Skeletal muscle tissue (tissue), 4 donors: ENCODE measurements around the gene JKAMP. TPM values are rescaled to one million over a fixed set of nuclear protein-coding genes. Genes with fewer than 3 reads are reported as not detected.
"Not testable (repeated sequence)": the region's sequence is repeated elsewhere in the genome, so short reads cannot be mapped to it uniquely, and the experiment has no call there.

Source experiments
- H3K27ac ChIP-seq: one replicate; pipeline ENCODE4 v1.7.0; 2013; ENCODE audit warnings: mild to moderate bottlenecking, low read depth, low read length, inconsistent platforms
- H3K27me3 ChIP-seq, 3 donors: one replicate each; pipeline ENCODE4 v1.7.0; 2013; ENCODE audit warnings: low read length in 3 of 3; ENCODE audit not compliant: control insufficient read depth in 3 of 3, insufficient read depth in 3 of 3
- H3K36me3 ChIP-seq, 3 donors: one replicate each; pipeline ENCODE4 v1.7.0; 2013; ENCODE audit warnings: low read length in 3 of 3; ENCODE audit not compliant: control insufficient read depth in 3 of 3, insufficient read depth in 3 of 3
- H3K4me1 ChIP-seq, 3 donors: one replicate each; pipeline ENCODE4 v1.7.0; 2013; ENCODE audit warnings: low read length in 3 of 3, mild to moderate bottlenecking in 3 of 3; ENCODE audit not compliant: control insufficient read depth in 3 of 3, insufficient read depth in 3 of 3
- H3K4me3 ChIP-seq, 3 donors: one replicate each; pipeline ENCODE4 v1.7.0; 2013; ENCODE audit warnings: low read length in 3 of 3
- H3K9ac ChIP-seq, 3 donors: one replicate each; pipeline ENCODE4 v1.7.0; 2013; ENCODE audit warnings: low read length in 3 of 3, mild to moderate bottlenecking in 3 of 3, moderate library complexity in 2 of 3, low read depth in 1 of 3
- H3K9me3 ChIP-seq, 3 donors: one replicate each; pipeline ENCODE4 v1.7.0; 2013; ENCODE audit warnings: low read length in 3 of 3; ENCODE audit not compliant: control insufficient read depth in 3 of 3
- total RNA-seq: library from RNA; depleted of rRNA; stranded (reverse); fragments of >200 nt; gene quantifications from one replicate; pipeline ENCODE4 v1.2.3, GENCODE V29; 2014
- donor health status: Osteomylitis.

JKAMP gene, protein sequence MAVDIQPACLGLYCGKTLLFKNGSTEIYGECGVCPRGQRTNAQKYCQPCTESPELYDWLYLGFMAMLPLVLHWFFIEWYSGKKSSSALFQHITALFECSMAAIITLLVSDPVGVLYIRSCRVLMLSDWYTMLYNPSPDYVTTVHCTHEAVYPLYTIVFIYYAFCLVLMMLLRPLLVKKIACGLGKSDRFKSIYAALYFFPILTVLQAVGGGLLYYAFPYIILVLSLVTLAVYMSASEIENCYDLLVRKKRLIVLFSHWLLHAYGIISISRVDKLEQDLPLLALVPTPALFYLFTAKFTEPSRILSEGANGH
- 48.5 TPM for total RNA-seq

DNA sequence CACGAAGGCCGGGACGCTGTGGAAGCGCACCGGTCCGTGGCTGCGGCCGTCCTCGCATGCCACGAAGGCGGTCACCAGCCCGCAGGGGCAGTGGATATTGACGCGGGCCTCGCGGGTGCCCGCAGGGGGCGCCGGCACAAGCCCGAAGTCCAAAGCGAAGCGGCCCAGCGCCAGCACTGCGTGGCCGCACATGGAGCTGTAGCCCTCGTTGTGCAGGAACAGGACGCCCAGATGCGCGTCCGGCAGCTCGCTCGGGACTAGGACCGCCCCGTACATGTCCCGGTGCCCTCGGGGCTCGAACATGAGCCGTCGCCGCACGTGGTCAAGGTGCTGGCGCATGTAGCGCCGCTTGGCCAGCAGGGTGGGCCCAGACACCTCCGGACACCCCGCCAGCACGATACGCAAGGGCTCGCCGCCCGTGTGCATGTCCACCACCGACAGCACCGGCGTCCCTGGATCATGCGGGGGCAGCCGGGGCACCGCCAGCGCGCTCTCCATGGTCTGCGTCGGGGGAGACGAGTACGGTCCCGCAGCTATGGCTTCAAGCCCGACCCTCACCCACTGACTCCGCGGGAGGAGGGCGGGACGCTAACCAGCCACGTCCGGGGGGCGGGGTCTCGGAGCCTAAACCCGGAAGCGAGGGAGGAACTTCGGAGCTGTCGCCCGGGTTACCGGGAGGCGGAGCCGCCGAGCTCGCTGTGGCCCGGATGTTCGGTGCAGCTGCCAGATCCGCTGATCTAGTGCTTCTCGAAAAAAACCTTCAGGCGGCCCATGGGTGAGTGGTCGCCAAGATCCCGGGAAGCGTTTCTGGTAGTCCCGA lies at the start of gene JKAMP, which contains the start of gene L3HYPDH:
Gene JKAMP, plus strand, starts transcription at position 699 of the 820 bp plus-strand sequence. Its CDS starts 73 bp downstream, at position 772.
Gene L3HYPDH, minus strand, starts transcription at position 590 of the 820 bp plus-strand sequence. Its CDS starts 92 bp downstream, at position 498.
- H3K36me3 ChIP-seq, result peaks cover 6 to 11% (median 9%) of the 10 kb centered on the region in 3 donors
- H3K4me3 ChIP-seq, result peak within 1 kb of the TSS; percentile 85 to 97 (median 95)
- H3K9me3 ChIP-seq, result no peaks in the 10 kb centered on the region
- peak within 1 kb of the TSS; percentile 89 for H3K27ac ChIP-seq
- peaks cover 17 to 37% (median 28%) of the 10 kb centered on the region in 3 donors for H3K4me1 ChIP-seq
- peak within 1 kb of the TSS; percentile 90 to 94 (median 92) for H3K9ac ChIP-seq
- no peaks in the 10 kb centered on the region for H3K27me3 ChIP-seq

DNA sequence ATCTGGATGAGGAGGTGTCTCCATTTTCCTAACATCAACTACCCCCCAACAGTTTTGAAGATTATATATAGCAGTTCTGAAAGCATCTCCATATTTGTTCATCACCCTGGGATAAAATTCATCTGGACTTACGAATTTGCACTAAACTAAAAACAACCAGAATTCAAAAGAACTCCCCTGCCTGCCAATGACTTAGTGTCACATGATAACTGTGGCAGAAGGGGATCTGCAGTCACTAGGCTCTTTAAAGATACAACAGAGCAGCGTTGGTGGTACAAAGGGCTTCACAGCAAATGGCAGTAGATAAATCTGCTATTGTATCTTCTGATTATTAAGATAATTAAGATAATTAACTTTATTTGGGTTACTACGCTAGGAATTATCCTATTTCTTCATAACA lies 49.2 kb upstream of the JKAMP start:
- no peak overlapping the region for H3K27ac ChIP-seq
- H3K9me3 ChIP-seq, result no peaks in the 10 kb centered on the region
- no peak overlapping the region for H3K9ac ChIP-seq
- H3K4me3 ChIP-seq, result no peak overlapping the region
- no peaks in the 10 kb centered on the region for H3K36me3 ChIP-seq
- H3K4me1 ChIP-seq, result no peaks in the 10 kb centered on the region
- H3K27me3 ChIP-seq, result no peaks in the 10 kb centered on the region

DNA sequence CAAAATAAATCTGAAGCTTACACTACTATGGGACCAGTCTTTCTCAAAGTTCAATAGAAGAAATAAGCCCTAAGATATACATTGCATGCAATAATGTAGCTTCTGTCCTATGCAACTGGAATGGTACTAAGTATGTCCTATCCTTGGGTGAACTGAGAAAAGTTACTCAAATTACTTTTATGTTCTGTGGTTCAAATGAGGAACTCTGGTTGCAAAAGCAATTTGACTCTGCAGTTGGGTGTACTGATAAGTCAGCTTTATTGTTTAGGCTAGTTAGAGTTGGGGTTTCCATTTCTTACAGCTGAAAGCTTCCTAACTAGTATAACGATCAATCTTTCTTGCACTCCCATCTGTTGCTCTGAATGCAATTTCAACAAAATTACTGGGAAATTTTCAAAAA lies 48.3 kb upstream of the JKAMP start:
- Histone ChIP-seq H3K27me3 (no peaks in the 10 kb centered on the region), H3K9ac (no peak overlapping the region), H3K9me3 (no peaks in the 10 kb centered on the region), H3K4me1 (no peaks in the 10 kb centered on the region), H3K36me3 (no peaks in the 10 kb centered on the region), H3K4me3 (no peak overlapping the region), H3K27ac (no peak overlapping the region)

DNA sequence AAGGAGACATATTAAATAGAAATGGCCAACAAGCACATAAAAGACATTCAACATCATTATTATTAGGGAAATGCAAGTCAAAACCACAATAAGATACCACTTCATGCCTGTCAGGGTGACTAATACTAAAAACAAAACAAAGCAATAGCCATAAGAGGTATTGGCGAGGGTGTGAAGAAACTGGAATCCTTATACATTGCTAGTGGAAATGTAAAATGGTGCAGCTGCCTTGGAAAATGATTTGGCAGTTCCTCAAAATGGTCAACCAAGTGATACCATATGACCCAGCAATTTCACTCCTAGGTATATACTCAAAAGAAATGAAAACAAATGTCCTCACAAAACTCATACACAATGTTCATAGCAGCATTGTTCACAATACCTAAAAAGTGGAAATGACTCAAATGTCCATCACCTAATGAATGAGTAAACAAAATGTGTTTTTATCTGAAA lies 46.1 kb upstream of the JKAMP start:
- H3K4me1 ChIP-seq, result no peaks in the 10 kb centered on the region
- no peaks in the 10 kb centered on the region for H3K27me3 ChIP-seq
- H3K36me3 ChIP-seq, result no peaks in the 10 kb centered on the region
- H3K9ac ChIP-seq, result no peak overlapping the region
- H3K27ac ChIP-seq, result no peak overlapping the region
- H3K9me3 ChIP-seq, result no peaks in the 10 kb centered on the region
- no peak overlapping the region for H3K4me3 ChIP-seq

DNA sequence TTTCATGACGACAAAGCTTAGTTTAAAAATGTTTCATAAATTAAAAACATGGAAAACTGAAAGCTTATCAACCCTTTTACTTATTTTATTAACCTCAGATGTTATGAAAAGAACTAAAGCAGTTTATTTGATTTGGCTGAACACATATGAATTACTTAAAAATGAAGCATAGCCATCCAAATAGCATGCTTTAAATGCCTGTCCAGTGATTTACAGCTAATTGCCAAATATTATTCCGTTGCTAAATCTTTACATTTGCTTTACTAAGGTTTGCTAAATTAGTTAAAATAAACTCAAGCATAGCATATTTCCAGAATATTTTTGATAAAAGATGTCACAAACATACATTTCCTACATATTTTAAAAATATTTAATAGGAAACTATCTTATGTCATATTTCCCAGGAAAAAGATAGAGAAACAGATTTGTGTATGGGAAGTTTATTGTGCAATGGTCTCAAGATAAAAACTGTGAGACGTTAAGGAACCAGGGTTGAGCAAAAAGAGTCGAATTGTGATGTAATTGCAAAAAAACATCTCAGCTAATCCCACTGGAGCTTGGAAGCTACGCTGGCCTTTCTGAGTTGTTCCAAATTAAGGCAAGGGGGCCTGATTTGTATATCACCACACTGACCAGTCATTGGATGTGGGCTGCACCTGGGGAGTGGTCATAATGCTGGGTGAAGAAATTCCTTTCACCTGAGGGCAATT lies 44.9 kb upstream of the JKAMP start:
- H3K27me3 ChIP-seq, result no peaks in the 10 kb centered on the region
- no peak overlapping the region for H3K27ac ChIP-seq
- no peaks in the 10 kb centered on the region for H3K36me3 ChIP-seq
- H3K4me1 ChIP-seq, result no peaks in the 10 kb centered on the region
- H3K9ac ChIP-seq, result no peak overlapping the region
- H3K4me3 ChIP-seq, result no peak overlapping the region
- no peaks in the 10 kb centered on the region for H3K9me3 ChIP-seq

DNA sequence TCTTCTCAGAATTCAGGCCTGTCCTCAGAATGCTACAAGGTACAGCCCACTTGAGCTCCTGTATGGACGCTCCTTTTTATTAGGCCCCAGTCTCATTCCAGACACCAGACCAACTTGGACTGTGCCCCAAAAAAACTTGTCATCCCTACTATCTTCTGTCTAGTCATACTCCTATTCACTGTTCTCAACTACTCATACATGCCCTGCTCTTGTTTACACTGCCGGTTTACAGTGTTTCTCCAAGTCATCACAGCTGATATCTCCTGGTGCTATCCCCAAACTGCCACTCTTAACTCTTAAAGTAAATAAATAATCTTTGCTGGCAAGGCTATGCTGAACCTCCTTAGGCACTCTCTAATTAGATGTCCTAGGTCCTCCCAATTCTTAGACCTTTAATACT lies 35.6 kb upstream of the JKAMP start:
- H3K36me3 ChIP-seq, result peaks cover 0 to 12% (median 0%) of the 10 kb centered on the region in 3 donors
- not testable (repeated sequence) for H3K4me3 ChIP-seq, H3K9ac ChIP-seq, H3K4me1 ChIP-seq, H3K27me3 ChIP-seq, H3K27ac ChIP-seq, H3K9me3 ChIP-seq

DNA sequence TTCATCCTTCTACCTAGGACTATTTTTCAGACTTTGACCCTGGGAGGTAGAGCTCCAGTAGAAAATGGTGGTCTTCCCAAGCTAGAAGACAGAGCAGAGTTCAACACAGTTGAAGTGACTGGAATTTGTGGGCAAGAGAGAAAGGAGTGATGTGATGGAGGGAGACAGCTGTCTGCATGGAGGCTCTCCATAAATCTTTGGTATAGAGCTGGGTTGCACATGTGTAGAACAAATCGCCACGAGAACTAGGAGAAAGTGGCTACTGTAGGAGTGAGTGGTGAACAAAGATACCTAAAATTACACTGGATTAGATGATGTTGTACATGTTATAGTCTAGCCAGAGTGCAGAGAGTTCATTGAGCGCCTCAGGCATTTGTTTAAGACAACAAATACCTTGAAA lies 33.6 kb upstream of the JKAMP start:
- Histone ChIP-seq H3K4me3 (no peak overlapping the region), H3K9ac (no peak overlapping the region), H3K36me3 (peaks cover 6 to 17% (median 7%) of the 10 kb centered on the region in 3 donors), H3K4me1 (peaks cover 0 to 7% (median 0%) of the 10 kb centered on the region in 3 donors), H3K27ac (no peak overlapping the region), H3K27me3 (no peaks in the 10 kb centered on the region), H3K9me3 (no peaks in the 10 kb centered on the region)

DNA sequence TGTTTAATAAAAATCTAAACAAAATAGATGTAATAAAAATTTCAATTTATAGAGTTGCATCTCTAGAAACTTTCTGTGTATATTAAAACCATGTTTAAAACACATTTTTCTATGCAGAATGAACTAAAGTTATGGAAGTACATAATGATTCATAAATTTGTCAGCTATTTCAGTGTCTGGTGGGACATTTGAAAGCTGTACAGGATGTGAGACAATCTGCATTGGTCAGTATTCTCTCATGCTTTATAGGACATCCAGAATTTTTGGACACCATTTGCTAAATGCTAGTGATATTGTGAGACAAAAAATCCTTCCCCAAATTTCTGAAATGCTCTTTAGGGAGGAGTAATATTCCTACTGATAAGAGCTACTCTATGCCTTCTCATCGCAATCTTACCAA lies 32.5 kb upstream of the JKAMP start:
- no peaks in the 10 kb centered on the region for H3K27me3 ChIP-seq
- H3K4me3 ChIP-seq, result no peak overlapping the region
- peaks cover 7 to 20% (median 9%) of the 10 kb centered on the region in 3 donors for H3K36me3 ChIP-seq
- H3K27ac ChIP-seq, result no peak overlapping the region
- peaks cover 0 to 7% (median 0%) of the 10 kb centered on the region in 3 donors for H3K4me1 ChIP-seq
- H3K9ac ChIP-seq, result no peak overlapping the region
- H3K9me3 ChIP-seq, result no peaks in the 10 kb centered on the region

DNA sequence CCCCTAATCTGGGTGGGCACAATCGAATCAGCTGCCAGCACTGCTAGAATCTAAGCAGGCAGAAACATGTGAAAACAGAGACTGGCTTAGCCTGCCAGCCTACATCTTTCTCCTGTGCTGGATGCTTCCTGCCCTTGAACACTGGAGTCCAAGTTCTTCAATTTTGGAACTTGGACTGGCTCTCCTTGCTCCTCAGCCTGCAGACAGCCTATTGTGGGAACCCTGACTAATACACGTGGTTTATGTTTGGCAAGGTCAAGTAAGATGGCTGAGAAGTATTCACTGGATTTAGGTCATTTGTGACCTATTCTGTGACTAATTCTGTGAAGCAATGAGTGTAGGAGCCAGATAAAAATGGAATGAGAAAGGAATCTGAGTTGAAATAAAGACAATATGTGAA lies 30.2 kb upstream of the JKAMP start:
- peak overlapping the region; percentile 33 for H3K27ac ChIP-seq
- no peak overlapping the region for H3K9ac ChIP-seq
- peaks cover 0 to 7% (median 0%) of the 10 kb centered on the region in 3 donors for H3K4me1 ChIP-seq
- no peaks in the 10 kb centered on the region for H3K9me3 ChIP-seq
- H3K27me3 ChIP-seq, result no peaks in the 10 kb centered on the region
- no peak overlapping the region for H3K4me3 ChIP-seq
- peaks cover 7 to 20% (median 11%) of the 10 kb centered on the region in 3 donors for H3K36me3 ChIP-seq
